BLaER1 (cell line): ENCODE measurements around the gene LRMDA.

ENCODE experiments used
- H3K27ac ChIP-seq: shearing (Covaris generic); formaldehyde crosslinking; 2 replicates; pipeline ENCODE4 v1.8.1; 2022
- H3K27me3 ChIP-seq: shearing (Covaris generic); formaldehyde crosslinking; 2 replicates; pipeline ENCODE4 v1.8.1; 2022
- H3K36me3 ChIP-seq: shearing (Covaris generic); formaldehyde crosslinking; 2 replicates; pipeline ENCODE4 v1.8.1; 2022
- H3K4me1 ChIP-seq: shearing (Covaris generic); formaldehyde crosslinking; 2 replicates; pipeline ENCODE4 v1.8.1; 2022
- H3K4me2 ChIP-seq: shearing (Covaris generic); formaldehyde crosslinking; 2 replicates; pipeline ENCODE4 v1.8.1; 2022
- H3K4me3 ChIP-seq: shearing (Covaris generic); formaldehyde crosslinking; 2 replicates; pipeline ENCODE4 v1.8.1; 2022
- H3K9ac ChIP-seq: shearing (Covaris generic); formaldehyde crosslinking; 2 replicates; pipeline ENCODE4 v1.8.1; 2022
- H3K9me3 ChIP-seq: shearing (Covaris generic); formaldehyde crosslinking; 2 replicates; pipeline ENCODE4 v1.8.1; 2022
- H4K20me1 ChIP-seq: shearing (Covaris generic); formaldehyde crosslinking; 2 replicates; pipeline ENCODE4 v1.8.1; 2022
- Cebpa-rat ChIP-seq: shearing (Covaris generic); IDR thresholded peaks from 2 replicates; pipeline ENCODE4 v1.8.1; 2022

The LRMDA gene

GRCh38 chr10:76466836-76467503, 1035.5 kb downstream of the LRMDA start:
- no peaks in the 10 kb centered on the region for H3K9me3 ChIP-seq
- H3K9ac ChIP-seq: no peak overlapping the region
- no peaks in the 10 kb centered on the region for H3K36me3 ChIP-seq
- no peak overlapping the region for H3K4me3 ChIP-seq
- H3K27me3 ChIP-seq: no peaks in the 10 kb centered on the region
- no peak overlapping the region for H3K4me2 ChIP-seq
- H3K27ac ChIP-seq: no peak overlapping the region
- peaks cover 12% of the 10 kb centered on the region for H3K4me1 ChIP-seq
- TF ChIP-seq Cebpa-rat: no peak
- H4K20me1 ChIP-seq: no peaks in the 10 kb centered on the region

- Histone ChIP-seq H3K27me3 (no peaks in the 10 kb centered on the region), H4K20me1 (no peaks in the 10 kb centered on the region), H3K9me3 (no peaks in the 10 kb centered on the region), H3K4me2 (no peak overlapping the region), H3K4me3 (no peak overlapping the region), H3K27ac (no peak overlapping the region), H3K36me3 (no peaks in the 10 kb centered on the region), H3K9ac (no peak overlapping the region), H3K4me1 (no peaks in the 10 kb centered on the region)
- TF ChIP-seq Cebpa-rat: no peak
Measured at GRCh38 chr10:76469675-76470074, 1038.3 kb downstream of the LRMDA start.

GRCh38 chr10:76479103-76479790, 1047.8 kb downstream of the LRMDA start:
- no peak for TF ChIP-seq Cebpa-rat
- no peak overlapping the region for H3K9ac ChIP-seq
- no peaks in the 10 kb centered on the region for H4K20me1 ChIP-seq
- H3K36me3 ChIP-seq: no peaks in the 10 kb centered on the region
- no peaks in the 10 kb centered on the region for H3K9me3 ChIP-seq
- no peak overlapping the region for H3K4me2 ChIP-seq
- H3K4me1 ChIP-seq: no peaks in the 10 kb centered on the region
- no peak overlapping the region for H3K27ac ChIP-seq
- no peak overlapping the region for H3K4me3 ChIP-seq
- H3K27me3 ChIP-seq: no peaks in the 10 kb centered on the region

- Histone ChIP-seq H4K20me1 (no peaks in the 10 kb centered on the region), H3K36me3 (no peaks in the 10 kb centered on the region), H3K9me3 (no peaks in the 10 kb centered on the region), H3K4me1 (no peaks in the 10 kb centered on the region), H3K4me2 (no peak overlapping the region), H3K27me3 (no peaks in the 10 kb centered on the region), H3K27ac (no peak overlapping the region), H3K9ac (no peak overlapping the region), H3K4me3 (no peak overlapping the region)
- TF ChIP-seq Cebpa-rat: no peak
Measured at GRCh38 chr10:76481178-76481577, 1049.8 kb downstream of the LRMDA start.

- H3K27ac ChIP-seq: no peak overlapping the region
- H4K20me1 ChIP-seq: no peaks in the 10 kb centered on the region
- no peaks in the 10 kb centered on the region for H3K36me3 ChIP-seq
- TF ChIP-seq Cebpa-rat: no peak
- peaks cover 10% of the 10 kb centered on the region for H3K9me3 ChIP-seq
- H3K27me3 ChIP-seq: no peaks in the 10 kb centered on the region
- no peak overlapping the region for H3K4me3 ChIP-seq
- no peak overlapping the region for H3K9ac ChIP-seq
- no peaks in the 10 kb centered on the region for H3K4me1 ChIP-seq
- no peak overlapping the region for H3K4me2 ChIP-seq
Measured at GRCh38 chr10:76487582-76487981, 1056.2 kb downstream of the LRMDA start.

DNA sequence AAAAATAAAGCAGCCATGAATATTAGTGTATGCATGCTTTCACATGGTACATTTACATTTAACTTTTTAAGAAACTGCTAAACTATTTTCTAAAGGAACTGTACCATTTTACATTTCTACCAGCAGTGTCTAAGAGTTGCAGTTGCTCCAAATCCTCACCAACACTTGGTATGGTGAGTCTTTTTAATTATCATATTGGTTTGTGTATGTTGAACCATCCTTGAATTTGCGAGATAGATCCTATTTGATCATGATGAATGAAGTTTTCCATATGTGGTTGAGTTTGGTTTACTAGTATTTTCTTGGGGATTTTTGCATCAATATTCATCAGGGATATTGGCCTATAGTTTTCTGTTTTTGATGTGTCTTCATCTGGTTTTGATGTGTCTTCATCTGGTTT, 1057.2 kb downstream of the LRMDA start:
- H3K9ac ChIP-seq: no peak overlapping the region
- no peak overlapping the region for H3K27ac ChIP-seq
- H3K4me2 ChIP-seq: no peak overlapping the region
- TF ChIP-seq Cebpa-rat: no peak
- H3K9me3 ChIP-seq: peaks cover 18% of the 10 kb centered on the region
- H3K4me1 ChIP-seq: no peaks in the 10 kb centered on the region
- no peaks in the 10 kb centered on the region for H3K36me3 ChIP-seq
- H4K20me1 ChIP-seq: no peaks in the 10 kb centered on the region
- no peak overlapping the region for H3K4me3 ChIP-seq
- no peaks in the 10 kb centered on the region for H3K27me3 ChIP-seq

DNA sequence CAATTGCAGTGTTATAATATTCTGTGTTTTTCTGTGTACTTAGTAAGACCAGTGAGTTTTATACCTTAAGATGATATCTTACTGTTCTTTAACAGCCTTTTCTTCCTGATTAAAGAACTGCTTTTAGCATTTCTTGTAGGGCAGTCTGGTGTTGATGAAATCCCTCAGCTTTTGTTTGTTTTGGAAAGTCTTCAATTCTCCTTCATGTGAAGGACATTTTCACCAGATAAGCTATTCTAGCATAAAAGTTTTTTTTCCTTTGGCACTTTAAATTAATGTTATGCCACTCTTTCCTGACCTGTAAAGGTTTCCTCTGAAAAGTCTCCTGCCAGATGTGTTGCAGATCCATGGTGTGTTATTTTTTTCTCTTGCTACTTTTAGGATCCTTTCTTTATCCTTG, 1059.8 kb downstream of the LRMDA start:
- no peaks in the 10 kb centered on the region for H3K4me1 ChIP-seq

DNA sequence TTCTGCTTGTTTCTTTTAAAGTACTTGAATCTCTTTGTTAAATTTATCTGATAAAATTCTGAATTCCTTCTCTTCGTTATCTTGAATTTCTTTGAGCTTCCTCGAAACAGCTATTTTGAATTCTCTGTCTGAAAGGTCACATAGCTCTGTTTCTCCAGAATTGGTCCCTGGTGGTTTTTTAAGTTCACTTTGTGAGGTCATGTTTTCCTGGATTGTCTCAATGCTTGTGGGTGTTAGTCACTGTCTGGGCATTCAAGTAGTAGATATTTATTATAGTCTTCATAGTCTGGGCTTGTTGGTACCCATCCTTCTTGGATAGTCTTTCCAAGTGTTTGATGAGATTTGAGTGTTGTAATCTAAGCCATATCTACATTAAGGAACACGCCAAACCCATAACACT, 1060.6 kb downstream of the LRMDA start:
- H3K9ac ChIP-seq: no peak overlapping the region
- H3K9me3 ChIP-seq: peaks cover 18% of the 10 kb centered on the region
- no peaks in the 10 kb centered on the region for H3K27me3 ChIP-seq
- no peak overlapping the region for H3K4me3 ChIP-seq
- H3K27ac ChIP-seq: no peak overlapping the region
- no peaks in the 10 kb centered on the region for H3K4me1 ChIP-seq
- no peak for TF ChIP-seq Cebpa-rat
- no peaks in the 10 kb centered on the region for H3K36me3 ChIP-seq
- no peaks in the 10 kb centered on the region for H4K20me1 ChIP-seq
- H3K4me2 ChIP-seq: no peak overlapping the region

More for the DNA sequence above, 1059.8 kb downstream of the LRMDA start:
- H3K27me3 ChIP-seq: no peaks in the 10 kb centered on the region
- TF ChIP-seq Cebpa-rat: no peak
- H3K36me3 ChIP-seq: no peaks in the 10 kb centered on the region
- H3K9ac ChIP-seq: no peak overlapping the region
- H3K9me3 ChIP-seq: peaks cover 18% of the 10 kb centered on the region
- no peak overlapping the region for H3K4me2 ChIP-seq
- H3K4me3 ChIP-seq: no peak overlapping the region
- H3K27ac ChIP-seq: no peak overlapping the region
- no peaks in the 10 kb centered on the region for H4K20me1 ChIP-seq

DNA sequence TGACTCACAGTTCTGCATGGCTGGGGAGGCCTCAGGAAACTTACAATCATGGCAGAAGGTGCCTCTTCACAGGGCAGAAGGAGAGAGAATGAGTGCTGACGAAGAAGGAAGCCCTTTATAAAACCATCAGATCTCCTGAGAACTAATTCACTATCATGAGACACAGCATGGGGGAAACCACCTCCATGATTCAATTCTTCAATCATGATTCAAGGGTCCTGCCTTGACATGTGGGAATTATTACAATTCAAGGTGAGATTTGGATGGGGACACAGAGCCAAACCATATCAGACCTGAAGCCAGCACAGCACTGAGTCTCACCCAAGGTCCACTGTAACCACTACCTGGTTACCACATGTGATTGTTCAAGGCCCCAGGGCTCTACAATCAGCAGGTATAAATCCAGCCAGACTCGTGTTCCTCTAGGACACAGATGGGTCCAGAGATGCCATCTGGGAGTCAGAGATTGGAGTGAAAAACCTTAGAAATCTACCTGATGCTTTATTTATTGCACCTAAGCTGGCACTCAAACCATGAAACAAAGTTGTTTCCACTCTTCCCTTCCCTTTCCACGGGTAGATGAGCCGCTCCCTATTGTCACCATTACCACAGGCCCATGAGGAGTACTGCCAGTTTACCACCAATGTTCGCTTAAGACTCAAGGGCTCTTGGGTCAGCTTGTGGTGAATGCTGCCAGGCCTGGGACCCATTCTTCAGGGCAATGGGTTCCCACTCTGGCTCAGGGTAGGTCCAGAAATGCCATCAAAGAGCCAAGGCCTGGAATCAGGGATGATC, 1061.5 kb downstream of the LRMDA start:
- no peak for TF ChIP-seq Cebpa-rat
- Histone ChIP-seq H3K27ac (no peak overlapping the region), H4K20me1 (no peaks in the 10 kb centered on the region), H3K9ac (no peak overlapping the region), H3K4me2 (no peak overlapping the region), H3K4me1 (no peaks in the 10 kb centered on the region), H3K36me3 (no peaks in the 10 kb centered on the region), H3K27me3 (no peaks in the 10 kb centered on the region), H3K4me3 (no peak overlapping the region), H3K9me3 (peaks cover 18% of the 10 kb centered on the region)

- peaks cover 8% of the 10 kb centered on the region for H3K9me3 ChIP-seq
- no peak overlapping the region for H3K27ac ChIP-seq
- no peaks in the 10 kb centered on the region for H4K20me1 ChIP-seq
- no peak for TF ChIP-seq Cebpa-rat
- H3K36me3 ChIP-seq: no peaks in the 10 kb centered on the region
- no peak overlapping the region for H3K4me2 ChIP-seq
- H3K4me1 ChIP-seq: no peaks in the 10 kb centered on the region
- H3K4me3 ChIP-seq: no peak overlapping the region
- no peaks in the 10 kb centered on the region for H3K27me3 ChIP-seq
- H3K9ac ChIP-seq: no peak overlapping the region
Measured at GRCh38 chr10:76497666-76498065, 1066.2 kb downstream of the LRMDA start.
